Keratinocyte (primary cell): ENCODE results near the gene KDM6B.

Source experiments
- EZH2 ChIP-seq: IDR thresholded peaks from one replicate; pipeline ENCODE4 v1.6.1; 2012; ENCODE audit warnings: inconsistent platforms, mild to moderate bottlenecking, low read length, moderate library complexity
- TF ChIP-seq, protein P1 (sequence below), 3 experiments: IDR thresholded peaks in 1 of 3; conservative IDR thresholded peaks in 1 of 3; optimal IDR thresholded peaks in 1 of 3; 2 replicates in 2 of 3; 3 replicates in 1 of 3; pipeline versions ENCODE3 to v1.5.1; 2011; ENCODE audit warnings: low read length in 3 of 3, mild to moderate bottlenecking in 3 of 3, moderate library complexity in 2 of 3, control low read depth in 1 of 3, inconsistent platforms in 1 of 3; ENCODE audit not compliant: insufficient read depth in 2 of 3; ENCODE audit errors: extremely low read depth in 1 of 3

DNA sequence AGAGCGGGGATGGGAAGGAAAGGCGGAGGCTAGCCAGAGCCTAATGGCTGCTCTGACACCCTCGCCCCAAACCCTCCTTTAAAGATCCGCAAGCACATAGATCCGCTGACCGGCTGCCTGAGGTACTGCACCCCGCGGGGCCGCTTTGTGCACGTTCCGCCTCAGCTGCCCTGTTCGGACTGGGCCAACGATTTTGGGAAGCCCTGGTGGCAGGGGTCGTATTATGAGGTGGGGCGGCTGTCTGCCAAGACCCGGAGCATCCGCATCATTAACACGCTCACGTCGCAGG lies 24.4 kb downstream of the KDM6B start:
- TF ChIP-seq EZH2, result no peak
- TF ChIP-seq, protein P1, sequence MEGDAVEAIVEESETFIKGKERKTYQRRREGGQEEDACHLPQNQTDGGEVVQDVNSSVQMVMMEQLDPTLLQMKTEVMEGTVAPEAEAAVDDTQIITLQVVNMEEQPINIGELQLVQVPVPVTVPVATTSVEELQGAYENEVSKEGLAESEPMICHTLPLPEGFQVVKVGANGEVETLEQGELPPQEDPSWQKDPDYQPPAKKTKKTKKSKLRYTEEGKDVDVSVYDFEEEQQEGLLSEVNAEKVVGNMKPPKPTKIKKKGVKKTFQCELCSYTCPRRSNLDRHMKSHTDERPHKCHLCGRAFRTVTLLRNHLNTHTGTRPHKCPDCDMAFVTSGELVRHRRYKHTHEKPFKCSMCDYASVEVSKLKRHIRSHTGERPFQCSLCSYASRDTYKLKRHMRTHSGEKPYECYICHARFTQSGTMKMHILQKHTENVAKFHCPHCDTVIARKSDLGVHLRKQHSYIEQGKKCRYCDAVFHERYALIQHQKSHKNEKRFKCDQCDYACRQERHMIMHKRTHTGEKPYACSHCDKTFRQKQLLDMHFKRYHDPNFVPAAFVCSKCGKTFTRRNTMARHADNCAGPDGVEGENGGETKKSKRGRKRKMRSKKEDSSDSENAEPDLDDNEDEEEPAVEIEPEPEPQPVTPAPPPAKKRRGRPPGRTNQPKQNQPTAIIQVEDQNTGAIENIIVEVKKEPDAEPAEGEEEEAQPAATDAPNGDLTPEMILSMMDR (optimal IDR thresholded peaks at IDR 0.05 in 1 of 3, IDR thresholded peaks at IDR 0.05 in 1 of 3, conservative IDR thresholded peaks at IDR 0.05 in 1 of 3; ENCODE audit: extremely low read depth in 1 of 3, insufficient read depth in 2 of 3, low read length in 3 of 3), result peak; percentile 41 to 69 (median 57)
